GM21737 (cell line): ENCODE data around the gene ALPG.

Experiments
- ATAC-seq: cut with Tn5 transposase; IDR thresholded peaks from one replicate; pipeline ENCODE4 v1.9.1; 2021; ENCODE audit warnings: mild to moderate bottlenecking, moderate library complexity; ENCODE audit not compliant: unreplicated experiment

Gene ALPG

DNA sequence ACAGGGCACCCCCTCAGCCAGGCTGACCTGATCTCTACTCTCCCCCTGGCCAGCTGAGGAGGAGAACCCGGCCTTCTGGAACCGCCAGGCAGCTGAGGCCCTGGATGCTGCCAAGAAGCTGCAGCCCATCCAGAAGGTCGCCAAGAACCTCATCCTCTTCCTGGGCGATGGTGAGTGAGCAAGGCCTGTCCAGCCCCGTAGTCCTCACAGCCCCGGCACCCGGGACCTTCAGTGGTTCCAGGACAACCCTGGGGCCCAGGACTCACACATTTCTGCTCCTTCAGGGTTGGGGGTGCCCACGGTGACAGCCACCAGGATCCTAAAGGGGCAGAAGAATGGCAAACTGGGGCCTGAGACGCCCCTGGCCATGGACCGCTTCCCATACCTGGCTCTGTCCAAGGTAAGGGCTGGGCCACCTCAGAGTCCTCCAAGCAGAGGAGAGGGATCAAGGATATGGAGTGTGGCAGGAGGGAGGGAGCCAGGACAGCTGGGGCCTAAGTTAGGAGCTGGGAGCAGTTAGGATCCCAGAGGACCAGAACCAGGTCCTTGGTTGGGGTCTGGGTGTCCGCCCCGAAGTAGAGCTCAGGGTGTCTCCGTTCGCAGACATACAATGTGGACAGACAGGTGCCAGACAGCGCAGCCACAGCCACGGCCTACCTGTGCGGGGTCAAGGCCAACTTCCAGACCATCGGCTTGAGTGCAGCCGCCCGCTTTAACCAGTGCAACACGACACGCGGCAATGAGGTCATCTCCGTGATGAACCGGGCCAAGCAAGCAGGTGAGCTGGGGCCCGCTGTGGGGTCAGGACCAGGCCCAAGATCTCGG is 49.9 kb downstream of the ALPG start:
- ATAC-seq, result no peak

DNA sequence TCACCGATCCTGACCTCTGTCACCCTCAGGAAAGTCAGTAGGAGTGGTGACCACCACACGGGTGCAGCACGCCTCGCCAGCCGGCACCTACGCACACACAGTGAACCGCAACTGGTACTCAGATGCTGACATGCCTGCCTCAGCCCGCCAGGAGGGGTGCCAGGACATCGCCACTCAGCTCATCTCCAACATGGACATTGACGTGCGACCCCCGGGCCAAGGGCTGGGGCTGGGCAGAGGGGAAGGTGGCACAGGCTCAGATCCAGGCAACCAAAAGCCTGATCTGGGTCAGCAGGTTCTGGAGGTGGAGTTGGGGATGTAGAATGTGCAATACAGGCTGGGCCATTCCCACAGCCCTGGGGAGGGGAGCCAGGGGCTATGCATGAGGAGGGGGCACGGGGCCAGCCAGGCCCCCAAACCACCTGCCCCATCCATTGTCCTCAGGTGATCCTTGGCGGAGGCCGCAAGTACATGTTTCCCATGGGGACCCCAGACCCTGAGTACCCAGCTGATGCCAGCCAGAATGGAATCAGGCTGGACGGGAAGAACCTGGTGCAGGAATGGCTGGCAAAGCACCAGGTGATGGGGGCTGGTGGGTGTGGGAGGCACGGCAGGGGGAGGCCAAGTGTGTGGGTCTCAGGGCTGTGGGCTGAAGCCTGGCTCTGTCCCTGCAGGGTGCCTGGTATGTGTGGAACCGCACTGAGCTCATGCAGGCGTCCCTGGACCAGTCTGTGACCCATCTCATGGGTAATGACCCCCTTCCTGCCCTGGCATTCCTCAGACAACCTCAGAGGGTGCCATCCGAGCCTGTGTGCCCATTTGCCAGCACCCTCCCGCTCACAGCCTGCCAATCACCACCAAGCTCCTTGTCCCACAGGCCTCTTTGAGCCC is 50.7 kb downstream of the ALPG start:
- no peak for ATAC-seq

DNA sequence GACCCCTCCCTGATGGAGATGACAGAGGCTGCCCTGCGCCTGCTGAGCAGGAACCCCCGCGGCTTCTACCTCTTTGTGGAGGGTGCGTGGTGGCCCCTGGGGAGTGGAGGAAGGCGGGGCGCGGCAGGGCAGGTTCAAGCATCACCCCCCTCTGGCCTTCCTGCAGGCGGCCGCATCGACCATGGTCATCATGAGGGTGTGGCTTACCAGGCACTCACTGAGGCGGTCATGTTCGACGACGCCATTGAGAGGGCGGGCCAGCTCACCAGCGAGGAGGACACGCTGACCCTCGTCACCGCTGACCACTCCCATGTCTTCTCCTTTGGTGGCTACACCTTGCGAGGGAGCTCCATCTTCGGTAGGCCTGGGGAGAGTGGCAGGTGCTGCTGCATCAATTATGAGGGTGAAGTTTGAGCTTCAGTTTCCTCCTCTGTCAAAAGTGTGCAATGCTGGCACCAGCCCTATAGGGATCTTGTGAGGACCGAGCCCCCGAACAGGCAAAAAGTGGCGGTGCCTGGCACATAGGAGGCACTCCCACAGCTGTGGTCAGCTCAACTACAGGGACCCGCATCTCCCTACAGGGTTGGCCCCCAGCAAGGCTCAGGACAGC is 51.5 kb downstream of the ALPG start:
- ATAC-seq, result no peak

DNA sequence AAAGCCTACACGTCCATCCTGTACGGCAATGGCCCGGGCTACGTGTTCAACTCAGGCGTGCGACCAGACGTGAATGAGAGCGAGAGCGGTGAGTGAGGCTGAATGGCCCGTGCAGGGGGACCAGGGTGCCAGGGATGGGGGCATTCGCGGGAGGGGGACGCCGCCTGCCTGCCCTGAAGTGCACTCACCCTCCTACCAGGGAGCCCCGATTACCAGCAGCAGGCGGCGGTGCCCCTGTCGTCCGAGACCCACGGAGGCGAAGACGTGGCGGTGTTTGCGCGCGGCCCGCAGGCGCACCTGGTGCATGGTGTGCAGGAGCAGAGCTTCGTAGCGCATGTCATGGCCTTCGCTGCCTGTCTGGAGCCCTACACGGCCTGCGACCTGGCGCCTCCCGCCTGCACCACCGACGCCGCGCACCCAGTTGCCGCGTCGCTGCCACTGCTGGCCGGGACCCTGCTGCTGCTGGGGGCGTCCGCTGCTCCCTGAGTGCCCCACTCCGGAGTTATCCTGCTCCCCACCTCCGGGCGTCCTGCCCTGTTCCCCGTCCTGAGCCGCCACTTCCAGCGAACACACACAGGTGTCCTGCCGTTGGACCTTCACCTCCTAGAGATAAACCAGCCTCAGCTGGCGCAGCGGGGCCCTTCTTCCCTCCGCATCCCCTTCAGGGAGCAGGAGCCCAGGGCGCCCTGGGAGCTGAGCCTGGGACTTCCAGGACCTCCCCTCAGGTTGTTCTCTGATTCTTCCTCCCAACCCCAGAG is 52.2 kb downstream of the ALPG start:
- no peak for ATAC-seq

DNA sequence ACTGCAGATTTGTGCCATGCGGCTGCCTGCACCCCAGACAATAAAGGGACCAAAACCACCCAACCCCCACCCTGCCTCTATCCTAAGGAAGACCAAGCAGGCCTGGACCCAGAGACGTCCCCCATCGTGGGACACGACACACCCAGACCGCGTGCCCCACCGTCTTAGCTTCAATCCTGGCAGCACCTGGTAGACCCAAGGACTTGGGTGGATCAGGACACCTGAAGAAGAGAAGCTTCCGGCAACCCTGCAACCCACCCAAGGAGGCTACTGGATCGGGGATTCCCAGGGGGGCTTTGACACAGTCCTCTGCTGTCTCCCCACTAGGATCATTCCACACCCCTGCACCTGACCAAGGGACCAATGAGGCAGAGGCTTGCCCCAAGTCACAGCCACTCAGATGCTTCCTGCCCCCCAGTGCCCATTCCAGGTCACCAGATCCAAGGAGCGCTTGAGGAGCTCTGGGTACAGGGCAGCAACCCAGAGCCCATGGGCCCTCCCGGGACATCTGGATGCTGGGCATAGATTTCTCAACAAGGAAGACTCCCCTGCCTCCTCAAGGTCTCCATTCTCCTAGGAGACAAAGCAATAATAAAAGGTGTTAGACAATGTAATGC is 52.9 kb downstream of the ALPG start:
- no peak for ATAC-seq

DNA sequence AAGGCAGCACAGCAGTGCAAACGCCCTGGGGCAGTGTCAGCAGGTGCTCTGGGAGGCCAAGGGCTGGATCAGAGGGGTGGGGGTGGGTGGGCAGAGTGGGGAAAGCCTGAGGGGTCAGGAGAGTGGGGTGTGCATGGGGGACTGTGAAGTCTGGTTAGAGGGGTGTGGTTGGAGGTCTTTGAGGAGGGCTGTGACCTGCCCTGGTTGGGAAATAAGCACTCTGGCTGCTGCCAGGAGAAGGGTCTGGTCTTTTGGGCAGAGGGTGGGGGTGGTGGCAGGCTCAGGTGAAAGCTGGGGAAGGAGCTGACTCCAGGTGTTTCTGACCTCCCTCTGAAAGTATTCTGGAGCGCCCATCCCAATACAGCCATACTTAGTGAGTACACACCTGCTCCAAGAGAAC is 53.5 kb downstream of the ALPG start:
- no peak for ATAC-seq
